NCI-H1694 treated with DMSO at 0.1 percent for 48 hours (cell line): Measurements from ENCODE around the gene PLAC8.
A peak's percentile ranks its signal among the peaks of the same experiment; 100 is the strongest.
"Not testable (repeated sequence)": the region's sequence is repeated elsewhere in the genome, so short reads cannot be mapped to it uniquely, and the experiment has no call there.

Experiments
- DNase-seq: peaks from one replicate; lab custom pipeline; 2025; lab: John Stamatoyannopoulos, UW

PLAC8 gene

GRCh38 chr4:83112231-83112630 lies 2.3 kb downstream of the PLAC8 start:
- no peak for DNase-seq

GRCh38 chr4:83111751-83112141 lies 2.8 kb downstream of the PLAC8 start:
- DNase-seq: not testable (repeated sequence)

GRCh38 chr4:83110970-83111750 lies 3.4 kb downstream of the PLAC8 start:
- peak; percentile 20 for DNase-seq

DNA sequence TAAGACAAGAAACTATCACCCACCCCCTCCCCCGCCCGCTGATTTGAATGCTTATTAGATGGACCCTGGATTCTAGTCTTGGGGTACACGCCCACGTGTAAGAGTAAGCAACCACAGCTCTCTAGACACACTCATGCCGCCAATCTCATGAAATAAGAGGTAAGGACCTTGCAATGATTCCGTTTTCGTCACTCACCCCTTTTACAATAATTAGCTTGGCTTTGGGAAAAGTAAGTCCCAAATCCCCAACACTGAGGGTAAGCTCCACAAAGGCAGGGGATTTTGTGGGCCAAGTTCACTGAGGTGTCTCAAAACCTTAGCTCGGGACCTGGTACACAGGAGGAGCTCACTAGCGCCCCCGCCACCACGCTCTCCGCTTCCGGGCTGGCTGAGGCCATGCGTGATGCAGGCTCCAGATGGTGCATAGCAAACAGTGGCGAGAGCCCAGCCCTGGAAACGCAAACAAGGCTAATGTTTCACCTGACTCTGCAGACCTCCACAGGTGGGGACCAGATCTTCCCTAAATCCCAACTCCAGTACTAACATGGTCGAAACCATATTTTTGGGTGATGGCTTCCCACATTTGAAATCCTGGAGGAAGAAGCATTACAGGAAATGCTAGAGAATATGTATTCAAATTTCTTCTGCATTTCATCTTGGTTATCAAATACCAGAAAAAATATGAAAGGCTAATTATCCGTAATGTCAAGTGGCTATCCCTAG lies 4.1 kb downstream of the PLAC8 start:
- DNase-seq: peak; percentile 74

GRCh38 chr4:83109480-83110222 lies 4.9 kb downstream of the PLAC8 start:
- no peak for DNase-seq

GRCh38 chr4:83108101-83108861 lies 6.2 kb downstream of the PLAC8 start:
- DNase-seq: no peak

DNA sequence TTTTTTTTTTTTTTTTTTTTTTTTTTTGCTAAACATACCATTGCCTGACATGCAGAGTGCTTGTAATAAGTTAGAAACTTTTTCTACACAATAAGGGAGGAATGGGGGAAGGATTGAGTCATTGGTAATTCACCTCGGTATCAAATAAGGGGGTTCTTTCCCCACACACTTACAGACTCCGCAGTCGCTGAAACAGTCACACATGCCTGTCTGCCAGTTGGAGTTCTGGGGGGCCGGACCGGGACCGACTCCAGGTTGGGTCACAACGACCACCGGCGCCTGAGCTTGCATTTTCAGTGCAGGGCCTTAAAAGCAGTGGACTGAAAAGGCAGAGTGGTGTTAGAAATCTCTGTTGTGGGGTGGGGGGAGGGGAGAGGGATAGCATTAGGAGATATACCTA lies 6.9 kb downstream of the PLAC8 start:
- DNase-seq: no peak

DNA sequence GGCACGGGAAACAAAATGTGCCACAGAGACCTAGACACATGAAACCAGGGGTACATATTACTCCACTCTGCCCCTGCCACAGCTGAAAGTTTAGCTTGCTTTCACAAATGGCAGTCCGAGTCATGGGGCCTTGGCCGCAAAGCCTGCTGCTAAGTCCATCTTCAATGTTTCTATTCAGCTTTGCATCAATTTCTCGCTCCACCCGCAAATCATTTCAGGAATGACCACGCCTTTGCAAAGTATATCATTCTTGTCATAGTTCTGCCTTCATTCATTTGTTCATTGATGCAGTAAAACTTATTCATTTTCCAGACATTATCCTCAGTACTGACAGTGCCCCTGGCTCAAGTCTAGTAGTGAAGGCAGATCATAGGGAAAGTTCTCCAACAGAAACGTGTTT lies 9.5 kb downstream of the PLAC8 start:
- DNase-seq: no peak

DNA sequence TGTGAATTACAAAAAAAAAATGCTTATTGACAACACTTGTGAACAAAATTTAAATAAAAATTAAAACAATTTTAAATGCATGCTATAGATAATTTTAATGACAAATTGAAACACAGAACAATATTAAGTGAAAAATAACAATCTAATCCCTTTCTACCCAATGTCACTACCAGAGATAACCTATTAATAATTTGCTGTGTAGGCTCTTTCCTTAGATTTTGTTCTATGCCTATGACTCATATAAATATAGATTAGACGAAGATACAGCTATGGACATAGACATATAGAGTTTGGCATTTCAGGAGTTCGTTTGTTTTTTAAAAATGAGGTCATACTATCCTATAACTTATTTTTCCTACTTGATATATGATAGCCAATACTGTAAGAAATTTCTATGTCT lies 18.1 kb downstream of the PLAC8 start:
- DNase-seq: no peak

GRCh38 chr4:83093060-83093640 lies 21.4 kb downstream of the PLAC8 start:
- no peak for DNase-seq

GRCh38 chr4:83089410-83090157 lies 24.9 kb downstream of the PLAC8 start:
- no peak for DNase-seq

DNA sequence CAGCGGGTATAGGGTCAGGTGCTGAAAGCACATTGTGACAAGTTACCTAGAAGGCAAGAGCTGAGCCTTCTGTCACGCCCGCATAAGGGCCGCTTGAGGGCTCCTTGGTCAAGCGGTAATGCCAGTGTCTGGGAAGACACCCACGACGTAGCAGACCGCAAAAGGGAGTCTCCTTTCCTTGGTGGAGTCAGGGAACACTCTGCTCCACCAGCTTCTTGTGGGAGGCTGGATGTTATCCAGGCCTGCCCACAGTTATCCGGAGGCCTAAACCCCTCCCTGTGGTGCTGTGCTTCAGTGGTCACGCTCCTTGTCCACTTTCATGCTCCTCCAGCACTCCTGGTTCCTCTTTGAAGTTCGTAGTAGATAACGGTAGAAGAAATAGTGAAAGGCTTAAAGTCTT lies 29.6 kb downstream of the PLAC8 start:
- DNase-seq: not testable (repeated sequence)

- no peak for DNase-seq
Measured at GRCh38 chr4:83083925-83084475, 30.5 kb downstream of the PLAC8 start.

GRCh38 chr4:83082777-83083176 lies 31.8 kb downstream of the PLAC8 start:
- no peak for DNase-seq

GRCh38 chr4:83080561-83080960 lies 34.0 kb downstream of the PLAC8 start:
- DNase-seq: no peak

- no peak for DNase-seq
Measured at GRCh38 chr4:83075311-83076095, 39.0 kb downstream of the PLAC8 start.

DNA sequence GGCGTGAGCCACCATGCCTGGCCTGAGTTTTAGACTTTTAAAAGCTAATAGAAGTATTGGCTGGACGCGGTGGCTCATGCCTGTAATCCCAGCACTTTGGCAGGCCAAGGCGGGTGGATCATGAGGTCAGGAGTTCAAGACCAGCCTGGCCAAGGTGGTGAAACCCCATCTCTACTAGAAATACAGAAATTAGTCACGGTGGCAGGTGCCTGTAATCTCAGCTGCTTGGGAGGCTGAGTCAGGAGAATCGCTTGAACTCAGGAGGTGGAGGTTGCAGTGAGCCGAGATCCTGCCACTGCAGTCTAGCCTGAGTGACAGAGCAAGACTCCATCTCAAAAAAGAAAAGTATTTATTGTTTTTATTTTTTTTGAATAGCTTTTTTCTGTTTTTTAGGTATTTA lies 39.7 kb downstream of the PLAC8 start:
- DNase-seq: not testable (repeated sequence)

DNA sequence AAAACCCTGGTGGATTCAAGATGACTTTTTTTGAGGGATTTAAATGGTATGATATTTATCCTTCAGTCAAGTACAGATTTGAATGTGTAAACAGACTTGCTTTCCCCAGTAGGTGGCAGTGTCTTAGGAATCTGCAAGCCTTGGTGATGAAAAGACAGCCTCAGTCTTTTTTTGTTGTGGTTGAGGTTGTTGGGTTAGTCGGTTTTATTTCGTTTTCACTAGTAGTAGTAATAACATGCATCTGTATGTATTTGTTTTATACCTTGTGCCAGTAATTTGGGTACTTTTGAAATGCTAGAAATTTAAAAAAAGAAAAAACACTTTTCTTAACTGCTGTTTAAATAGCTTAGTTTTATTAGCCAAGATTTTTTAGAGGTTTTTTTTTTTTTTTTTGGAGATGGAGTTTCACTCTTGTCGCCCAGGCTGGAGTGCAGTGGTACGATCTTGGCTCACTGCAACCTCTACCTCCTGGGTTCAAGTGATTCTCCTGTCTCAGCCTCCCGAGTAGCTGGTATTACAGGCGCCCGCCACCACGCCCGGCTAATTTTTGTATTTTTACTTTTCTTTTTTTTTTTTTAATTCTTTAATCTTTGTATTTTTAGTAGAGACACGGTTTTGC lies 40.3 kb downstream of the PLAC8 start:
- DNase-seq: peak; percentile 73

DNA sequence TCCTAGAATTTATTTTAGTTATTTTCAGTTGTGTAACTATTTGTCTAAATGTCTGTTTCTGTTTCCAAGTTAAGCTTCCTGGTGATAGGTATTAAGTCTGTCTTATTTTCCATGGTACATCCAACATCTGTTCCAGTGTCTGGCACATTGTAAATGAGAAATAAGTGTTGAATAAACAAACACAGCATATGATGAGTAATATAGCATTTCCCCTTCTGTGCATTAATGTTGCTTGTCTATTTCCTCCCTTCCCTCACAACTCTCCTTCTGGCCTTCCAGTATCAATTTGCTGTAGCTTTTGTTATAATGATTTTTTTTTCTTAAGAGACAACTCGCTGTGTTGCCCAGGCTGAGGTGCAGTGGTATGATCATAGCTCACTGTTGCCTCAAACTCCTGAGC lies 43.4 kb downstream of the PLAC8 start:
- no peak for DNase-seq
